SK-N-SH treated with all-trans-retinoic acid at 6 μM for 48 hours (cell line): Measurements from ENCODE around the gene RAB39A.
"Not testable (repeated sequence)": the region's sequence is repeated elsewhere in the genome, so short reads cannot be mapped to it uniquely, and the experiment has no call there.

Experiments used
- CREB5 ChIP-seq: fragments of 250-450 bp; sonication (Bioruptor Pico); IDR thresholded peaks from 2 replicates; pipeline ENCODE4 v1.5.1; 2020; ENCODE audit warnings: low read depth, mild to moderate bottlenecking, moderate library complexity
- CSRNP3 ChIP-seq: fragments of 250-450 bp; sonication (Bioruptor Pico); IDR thresholded peaks from 2 replicates; pipeline ENCODE4 v1.5.1; 2021; ENCODE audit warnings: mild to moderate bottlenecking, moderate library complexity
- ESRRG ChIP-seq: fragments of 250-450 bp; sonication (Bioruptor Pico); IDR thresholded peaks from 2 replicates; pipeline ENCODE4 v1.6.1; 2021; ENCODE audit warnings: mild to moderate bottlenecking
- ISL1 ChIP-seq: fragments of 250-450 bp; sonication (Bioruptor Pico); IDR thresholded peaks from 2 replicates; pipeline ENCODE4 v2.1.2; 2022; ENCODE audit warnings: mild to moderate bottlenecking, moderate library complexity
- PATZ1 ChIP-seq: fragments of 250-450 bp; sonication (Bioruptor Pico); IDR thresholded peaks from 2 replicates; pipeline ENCODE4 v1.8.0; 2020; ENCODE audit warnings: mild to moderate bottlenecking, moderate library complexity, borderline replicate concordance
- POU6F1 ChIP-seq: fragments of 250-450 bp; sonication (Bioruptor Pico); IDR thresholded peaks from 2 replicates; pipeline ENCODE4 v1.8.0; 2021; ENCODE audit warnings: low read depth, mild to moderate bottlenecking, moderate library complexity, borderline replicate concordance
- PPARA ChIP-seq: fragments of 250-450 bp; sonication (Bioruptor Pico); IDR thresholded peaks from 2 replicates; pipeline ENCODE4 v1.5.0; 2020; ENCODE audit warnings: mild to moderate bottlenecking, borderline replicate concordance
- RARB ChIP-seq: fragments of 250-450 bp; sonication (Bioruptor Pico); IDR thresholded peaks from 2 replicates; pipeline ENCODE4 v1.8.0; 2021; ENCODE audit warnings: mild to moderate bottlenecking, moderate library complexity
- SNAI2 ChIP-seq: fragments of 250-450 bp; sonication (Bioruptor Pico); IDR thresholded peaks from 2 replicates; pipeline ENCODE4 v1.5.0; 2020; ENCODE audit warnings: mild to moderate bottlenecking, moderate library complexity
- TOX ChIP-seq: fragments of 250-450 bp; sonication (Bioruptor Pico); IDR thresholded peaks from 2 replicates; pipeline ENCODE4 v1.8.0; 2021; ENCODE audit warnings: mild to moderate bottlenecking, moderate library complexity, borderline replicate concordance
- ZFP3 ChIP-seq: fragments of 250-450 bp; sonication (Bioruptor Pico); IDR thresholded peaks from 2 replicates; pipeline ENCODE4 v1.5.0; 2020; ENCODE audit warnings: mild to moderate bottlenecking, moderate library complexity
- ZFP30 ChIP-seq: fragments of 450-650 bp; formaldehyde crosslinking; IDR thresholded peaks from 2 replicates; pipeline ENCODE4 v1.5.0; 2022; ENCODE audit warnings: mild to moderate bottlenecking, moderate library complexity
- ZNF8 ChIP-seq: fragments of 450-650 bp; formaldehyde crosslinking; IDR thresholded peaks from 2 replicates; pipeline ENCODE4 v1.5.0; 2020; ENCODE audit warnings: mild to moderate bottlenecking, moderate library complexity

- not testable (repeated sequence) for TF ChIP-seq POU6F1 (CRISPR knock-in tag); SNAI2 (CRISPR knock-in tag); CSRNP3 (CRISPR knock-in tag); ZFP3 (CRISPR knock-in tag); CREB5 (CRISPR knock-in tag); PPARA (CRISPR knock-in tag); ZNF8 (CRISPR knock-in tag); ZFP30 (CRISPR knock-in tag); RARB; PATZ1 (CRISPR knock-in tag); ISL1 (CRISPR knock-in tag); TOX (CRISPR knock-in tag); ESRRG
Observed at GRCh38 chr11:107912415-107912814, 15.8 kb upstream of the RAB39A start.
